Astrocyte of the spinal cord (primary cell): ENCODE measurements around the gene RBM33.

Experiments
- DNase-seq: peaks from one replicate; pipeline ENCODE4 v3.0.0; 2011; ENCODE audit warnings: low read depth, low spot score
- H3K4me3 ChIP-seq: 2 replicates; pipeline ENCODE4 v1.5.1; 2011; ENCODE audit warnings: low read depth, mild to moderate bottlenecking, low read length, moderate library complexity
- CTCF ChIP-seq: IDR thresholded peaks from 2 replicates; pipeline ENCODE4 v1.5.1; 2012; ENCODE audit warnings: low read depth, mild to moderate bottlenecking, low read length, inconsistent platforms
- in situ Hi-C: cut with HindIII; loops from 2 replicates; pipeline ENCODE4 v1.10.0; 2017; ENCODE audit warnings: low sequenced_read_pairs

RBM33 gene

GRCh38 chr7:155700847-155701246 is 56.4 kb downstream of the RBM33 start:
- in situ Hi-C loops: no loop called here
- no peak overlapping the region for H3K4me3 ChIP-seq
- no peak for DNase-seq
- TF ChIP-seq CTCF: no peak

- TF ChIP-seq CTCF: no peak
- in situ Hi-C loops: no loop called here
- DNase-seq: peak; percentile 29
- no peak overlapping the region for H3K4me3 ChIP-seq
These were observed 57.6 kb downstream of the RBM33 start for GRCh38 chr7:155701972-155702544.

GRCh38 chr7:155702616-155703015 is 58.2 kb downstream of the RBM33 start:
- no peak for DNase-seq
- TF ChIP-seq CTCF: peak; percentile 1
- no peak overlapping the region for H3K4me3 ChIP-seq
- in situ Hi-C loops: no loop called here

GRCh38 chr7:155705623-155706360 is 61.3 kb downstream of the RBM33 start:
- no peak for DNase-seq
- no peak overlapping the region for H3K4me3 ChIP-seq
- in situ Hi-C loops: no loop called here
- TF ChIP-seq CTCF: no peak

GRCh38 chr7:155706376-155706775 is 61.9 kb downstream of the RBM33 start:
- in situ Hi-C loops: no loop called here
- H3K4me3 ChIP-seq: no peak overlapping the region
- no peak for DNase-seq
- no peak for TF ChIP-seq CTCF

GRCh38 chr7:155709453-155709852 is 65.0 kb downstream of the RBM33 start:
- TF ChIP-seq CTCF: no peak
- no peak for DNase-seq
- no peak overlapping the region for H3K4me3 ChIP-seq
- in situ Hi-C loops: no loop called here
